Fibroblast of villous mesenchyme (primary cell): Measurements from ENCODE around the gene TCEA2. TPM values are rescaled to one million over a fixed set of nuclear protein-coding genes. Genes with fewer than 3 reads are reported as not detected.

ENCODE experiments used
- DNase-seq: peaks from one replicate; pipeline ENCODE4 v3.0.0-alpha.2; 2010; ENCODE audit warnings: low read depth
- H3K4me3 ChIP-seq: 2 replicates; pipeline ENCODE4 v1.5.1; 2011; ENCODE audit warnings: low read depth, mild to moderate bottlenecking, low read length
- CTCF ChIP-seq: IDR thresholded peaks from 2 replicates; pipeline ENCODE4 v1.5.1; 2012; ENCODE audit warnings: low read depth, mild to moderate bottlenecking, low read length; ENCODE audit not compliant: insufficient read depth
- total RNA-seq: library from RNA; depleted of rRNA; stranded (reverse); fragments of >200 nt; gene quantifications from 2 replicates; pipeline ENCODE4 v1.2.3, GENCODE V29; 2012

The TCEA2 gene
- total RNA-seq, 1 donor = 20.7 TPM

- H3K4me3 ChIP-seq = no peak overlapping the region
- TF ChIP-seq CTCF = no peak
- no peak for DNase-seq
These were observed 41.1 kb downstream of the TCEA2 start for GRCh38 chr20:64103871-64104666.

GRCh38 chr20:64104667-64105451, 41.9 kb downstream of the TCEA2 start:
- TF ChIP-seq CTCF = no peak
- DNase-seq = no peak
- H3K4me3 ChIP-seq = no peak overlapping the region

- DNase-seq = no peak
- no peak for TF ChIP-seq CTCF
- no peak overlapping the region for H3K4me3 ChIP-seq
These were observed 42.9 kb downstream of the TCEA2 start for GRCh38 chr20:64105846-64106434.

GRCh38 chr20:64106435-64106961, 43.5 kb downstream of the TCEA2 start:
- no peak overlapping the region for H3K4me3 ChIP-seq
- no peak for TF ChIP-seq CTCF
- no peak for DNase-seq

- DNase-seq = no peak
- H3K4me3 ChIP-seq = no peak within 1 kb of the TSS
- TF ChIP-seq CTCF = no peak
These were observed 44.2 kb downstream of the TCEA2 start, which contains the start of gene NPBWR2 for GRCh38 chr20:64106981-64107735. NPBWR2 (minus strand) TSS chr20:64107565; CDS start chr20:64106831, 734 bp downstream.
